ENCODE data around the gene SLC2A9.

SLC2A9 gene

GRCh38 chr4:10020871-10021652 is at the start of gene SLC2A9:
TSS of gene SLC2A9 (minus strand) at chr4:10021497. CDS start at chr4:10021429, 68 bp downstream.
- no peak for DNase-seq

- no peak for DNase-seq
These were observed 47.9 kb upstream of the SLC2A9 start for GRCh38 chr4:10069075-10069642.

- DNase-seq, result no peak
These were observed 45.7 kb upstream of the SLC2A9 start for GRCh38 chr4:10066670-10067651.

DNA sequence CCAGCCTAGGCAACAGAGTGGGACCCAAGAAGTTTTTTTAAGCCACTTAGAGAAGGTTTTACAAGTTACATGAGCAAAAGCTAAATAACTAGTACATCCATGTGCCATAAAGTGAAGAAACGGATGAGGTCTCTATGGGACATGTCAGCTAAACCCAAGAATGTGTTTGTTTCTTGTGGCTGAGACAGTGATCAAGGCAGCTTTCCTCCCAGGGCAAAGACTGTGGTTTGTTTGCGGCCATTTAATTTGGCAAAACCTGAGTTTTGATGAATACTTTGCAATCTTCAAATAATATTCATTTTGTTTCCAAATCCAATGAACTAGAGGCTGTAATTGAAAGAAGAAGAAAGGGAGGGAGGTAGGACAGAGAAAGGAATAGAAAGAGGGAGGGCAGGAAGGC is 44.9 kb upstream of the SLC2A9 start:
- no peak for DNase-seq

- DNase-seq, result no peak
These were observed 42.4 kb upstream of the SLC2A9 start for GRCh38 chr4:10063544-10064300.

- no peak for DNase-seq
These were observed 40.5 kb upstream of the SLC2A9 start for GRCh38 chr4:10061650-10062415.

DNA sequence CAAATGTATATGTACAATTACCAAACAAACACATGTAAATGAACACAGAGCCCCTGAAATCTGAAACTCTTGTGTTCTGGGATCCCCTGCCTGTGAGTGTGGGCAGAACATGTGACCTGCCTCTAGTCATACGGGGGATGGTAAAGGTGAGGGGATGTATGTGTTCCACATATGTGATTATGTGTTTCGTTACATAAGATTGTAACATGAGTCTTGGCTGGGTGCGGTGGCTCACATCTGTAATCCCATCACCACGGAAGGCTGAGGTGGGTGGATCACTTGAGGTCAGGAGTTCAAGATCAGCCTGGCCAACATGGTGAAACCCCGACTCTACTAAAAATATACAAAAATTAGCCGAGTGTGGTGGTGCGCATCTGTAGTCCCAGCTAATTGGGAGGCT is 37.1 kb upstream of the SLC2A9 start:
- DNase-seq, result no peak

DNA sequence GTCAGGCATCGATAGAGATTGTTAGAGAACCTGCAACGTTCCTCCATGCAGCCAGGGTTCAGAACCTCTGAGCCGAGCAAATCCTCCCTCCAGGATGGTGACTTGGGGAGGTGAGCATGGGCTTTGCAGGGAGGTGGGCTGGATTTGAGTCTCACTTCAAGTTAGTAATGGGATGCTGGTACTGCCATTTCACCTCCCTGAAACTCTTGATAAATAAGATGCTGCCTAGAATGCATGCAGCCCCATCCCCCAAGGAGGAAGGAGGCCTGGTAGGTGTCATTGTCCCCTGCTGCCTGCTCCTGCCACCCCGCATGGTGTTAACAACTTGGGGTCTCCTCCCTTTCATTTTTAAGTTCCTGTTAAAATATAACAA is 35.7 kb upstream of the SLC2A9 start:
- no peak for DNase-seq

GRCh38 chr4:10056334-10057022 is 35.2 kb upstream of the SLC2A9 start:
- DNase-seq, result no peak

DNA sequence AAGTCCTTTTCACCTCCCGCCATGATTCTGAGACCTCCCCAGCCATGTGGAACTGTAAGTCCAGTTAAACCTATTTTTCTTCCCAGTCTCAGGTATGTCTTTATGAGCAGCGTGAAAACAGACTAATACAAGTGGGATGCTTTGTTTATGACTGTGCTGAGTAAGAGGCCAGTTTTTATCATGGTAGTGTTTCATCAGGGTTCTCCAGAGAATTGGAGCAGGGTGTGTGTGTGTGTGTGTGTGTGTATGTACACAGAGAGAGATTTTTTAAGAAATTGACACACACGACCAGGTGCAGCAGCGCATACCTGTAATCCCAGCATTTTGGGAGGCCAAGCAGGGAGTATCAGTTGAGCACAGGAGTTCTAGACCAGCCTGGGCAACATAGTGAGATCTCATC is 34.6 kb upstream of the SLC2A9 start:
- DNase-seq, result no peak

DNA sequence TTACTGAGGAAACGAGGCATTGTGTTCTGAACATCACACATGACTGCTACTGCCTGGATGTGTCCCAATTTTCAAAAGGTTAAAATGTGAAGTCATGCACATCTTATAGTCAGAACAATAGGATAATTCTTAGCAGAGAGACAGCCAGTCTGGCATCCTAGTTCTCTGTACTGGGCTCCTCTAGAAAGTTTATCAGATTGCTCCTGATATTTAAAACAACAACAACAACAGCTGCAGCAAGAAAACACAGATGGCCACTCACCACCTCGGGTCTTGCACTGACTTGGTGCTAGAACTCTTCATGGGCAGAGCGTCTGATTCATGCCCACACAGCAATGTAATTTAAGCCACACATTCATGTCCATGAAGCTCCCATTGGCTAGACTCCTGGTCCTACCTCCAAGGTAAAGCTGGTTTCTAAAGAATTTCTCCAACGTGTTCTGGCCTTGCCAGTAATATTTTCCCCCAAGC is 33.3 kb upstream of the SLC2A9 start:
- DNase-seq, result no peak

DNA sequence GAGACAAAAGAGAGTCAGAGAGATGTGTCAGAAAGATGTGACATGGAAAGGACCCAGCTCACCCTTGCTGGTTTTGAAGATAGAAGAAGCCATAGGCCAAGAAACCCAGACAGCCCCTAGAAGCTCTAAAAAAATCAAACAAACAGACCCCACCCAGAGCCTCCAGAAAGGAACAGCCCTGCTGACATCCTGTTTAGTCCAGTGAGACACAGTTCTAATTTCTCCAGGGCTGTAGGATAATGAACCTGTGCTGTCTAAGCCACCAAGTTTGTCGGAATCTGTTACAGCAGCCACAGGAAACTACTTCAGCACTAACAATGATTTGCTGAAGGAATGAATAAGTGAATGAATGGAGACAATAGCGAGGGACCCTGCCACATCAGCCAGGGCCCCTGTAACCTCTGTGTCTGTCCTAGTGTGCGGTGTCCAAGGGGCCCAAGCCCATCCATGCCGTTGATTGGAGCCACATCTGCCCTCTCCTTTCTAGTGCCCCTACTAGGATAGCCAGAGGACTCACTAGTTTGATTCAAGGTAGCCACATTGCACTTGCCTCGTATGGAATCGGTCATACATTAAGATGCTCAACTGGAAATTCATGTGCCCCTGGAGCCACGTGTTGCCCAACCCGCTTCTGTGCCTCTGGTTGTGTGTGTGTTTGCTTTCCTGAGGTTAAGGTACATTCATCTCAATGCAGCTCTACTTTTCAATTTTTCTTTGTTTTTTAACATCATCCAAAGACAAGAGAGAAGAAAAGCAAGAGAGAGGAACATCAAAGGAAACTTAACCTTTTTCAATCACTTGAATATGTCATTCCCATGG is 32.5 kb upstream of the SLC2A9 start:
- no peak for DNase-seq

GRCh38 chr4:10051517-10052135 is 30.3 kb upstream of the SLC2A9 start:
- DNase-seq, result no peak

DNA sequence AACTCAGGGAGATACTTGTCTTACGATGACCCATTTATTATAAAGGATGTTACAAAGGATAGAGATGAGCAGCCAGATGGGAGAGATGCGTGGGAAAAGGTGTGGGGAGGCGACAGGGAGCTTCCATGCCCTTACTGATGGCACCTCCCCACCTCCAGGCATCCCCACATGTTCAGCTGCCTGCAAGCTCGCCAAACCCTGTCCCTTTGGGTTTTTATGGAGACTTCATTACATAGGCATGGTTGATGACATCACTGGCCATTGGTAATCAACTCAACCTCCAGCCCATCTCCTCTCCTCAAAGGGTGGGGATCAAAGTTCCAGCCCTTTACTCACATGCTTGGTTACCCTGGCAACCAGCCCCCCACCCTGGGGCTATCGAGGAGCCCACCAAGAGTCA is 29.4 kb upstream of the SLC2A9 start:
- DNase-seq, result no peak

GRCh38 chr4:10050261-10050661 is 29.0 kb upstream of the SLC2A9 start:
- no peak for DNase-seq

GRCh38 chr4:10048941-10049697 is 27.8 kb upstream of the SLC2A9 start:
- no peak for DNase-seq

DNA sequence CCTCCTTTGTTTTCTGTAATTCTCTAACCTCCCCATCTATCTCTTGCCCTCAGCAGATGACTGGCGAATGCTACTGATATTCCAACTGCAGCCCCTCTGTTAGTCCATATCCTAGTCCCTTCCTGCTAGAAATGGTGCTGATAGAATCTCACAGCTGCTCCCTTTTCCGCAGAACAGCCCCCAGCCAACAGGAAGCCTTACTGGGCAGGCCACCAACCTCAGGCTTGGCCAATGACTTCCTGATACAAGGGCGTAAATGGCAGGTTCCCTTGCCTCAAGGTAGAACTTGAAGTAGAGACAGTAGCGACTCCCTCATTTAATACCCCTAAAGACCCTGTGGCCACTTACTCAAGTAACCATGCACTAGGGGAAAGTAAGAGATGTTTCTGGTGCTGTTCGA is 26.7 kb upstream of the SLC2A9 start:
- DNase-seq, result no peak

GRCh38 chr4:10046471-10046870 is 25.2 kb upstream of the SLC2A9 start:
- no peak for DNase-seq

GRCh38 chr4:10045481-10045880 is 24.2 kb upstream of the SLC2A9 start:
- no peak for DNase-seq
